Measurements from ENCODE around the gene RAB3IL1. TPM values are rescaled to one million over a fixed set of nuclear protein-coding genes. Genes with fewer than 3 reads are reported as not detected.

The RAB3IL1 gene
- total and polyA plus RNA-seq, 2 of the 13 experiments (the other 11 are each of a cell fraction or from before 2014, with no cell fraction given), result 1.2 to 2.0 TPM

DNA sequence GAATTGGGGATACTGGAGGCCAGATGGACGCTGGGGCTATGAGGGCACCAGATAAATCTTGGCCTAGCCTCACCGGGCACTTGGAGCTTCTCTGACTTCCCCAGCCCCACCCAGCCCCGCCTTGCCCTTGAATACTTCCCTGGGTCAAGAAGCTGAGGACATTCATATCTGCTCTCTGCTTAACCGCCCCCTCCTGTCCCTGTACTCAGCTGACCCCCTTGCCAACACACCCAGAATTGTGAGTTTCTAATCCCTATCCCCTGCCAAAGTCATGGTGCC lies 48.0 kb downstream of the RAB3IL1 start:
- no peak overlapping the region for H3K4me3 ChIP-seq (replicated peaks in 1 of 3; ENCODE audit: insufficient read depth in 1 of 3, low read depth in 2 of 3, low read length in 3 of 3)
- intact Hi-C loops (cut with micrococcal nuclease; ENCODE audit: unreplicated experiment) (no loop called here), in situ Hi-C loops (cut with HindIII; ENCODE audit: extremely low pct_ligation_motif_present, low pct_unique_long_range_greater_than_20kb) (no loop called here)
- H3K79me2 ChIP-seq (ENCODE audit: insufficient read depth, low read length), result no peaks in the 10 kb centered on the region
- no peaks in the 10 kb centered on the region for H3K9me3 ChIP-seq (ENCODE audit: low read length)
- H3K4me2 ChIP-seq (ENCODE audit: low read depth, low read length), result 0 out of 2 replicates have a peak overlapping the region, but pooled peaks have one; percentile 81
- ChIA-PET CTCF (ENCODE audit: low intra/inter-chr PET ratio, low total read pairs) (no interaction called here), POLR2A (no interaction called here)
- no peak overlapping the region for H2AFZ ChIP-seq (ENCODE audit: low read length)
- no peak overlapping the region for H3K9ac ChIP-seq (ENCODE audit: insufficient read depth, low read depth, low read length)
- TF ChIP-seq FOXK2 (IDR thresholded peaks at IDR 0.05) (no peak), ZNF839 (CRISPR knock-in tag; IDR thresholded peaks at IDR 0.05; ENCODE audit: borderline replicate concordance) (no peak), ZKSCAN1 (IDR thresholded peaks at IDR 0.05; ENCODE audit: low read length) (no peak), NAIF1 (CRISPR knock-in tag; IDR thresholded peaks at IDR 0.05; ENCODE audit: borderline replicate concordance) (no peak), AHR (CRISPR knock-in tag; IDR thresholded peaks at IDR 0.05) (no peak), CHCHD3 (CRISPR knock-in tag; IDR thresholded peaks at IDR 0.05) (no peak)
- TF ChIP-seq, protein P1, sequence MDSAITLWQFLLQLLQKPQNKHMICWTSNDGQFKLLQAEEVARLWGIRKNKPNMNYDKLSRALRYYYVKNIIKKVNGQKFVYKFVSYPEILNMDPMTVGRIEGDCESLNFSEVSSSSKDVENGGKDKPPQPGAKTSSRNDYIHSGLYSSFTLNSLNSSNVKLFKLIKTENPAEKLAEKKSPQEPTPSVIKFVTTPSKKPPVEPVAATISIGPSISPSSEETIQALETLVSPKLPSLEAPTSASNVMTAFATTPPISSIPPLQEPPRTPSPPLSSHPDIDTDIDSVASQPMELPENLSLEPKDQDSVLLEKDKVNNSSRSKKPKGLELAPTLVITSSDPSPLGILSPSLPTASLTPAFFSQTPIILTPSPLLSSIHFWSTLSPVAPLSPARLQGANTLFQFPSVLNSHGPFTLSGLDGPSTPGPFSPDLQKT (CRISPR knock-in tag; IDR thresholded peaks at IDR 0.05; ENCODE audit: borderline replicate concordance), result no peak
- TF ChIP-seq, protein P2, sequence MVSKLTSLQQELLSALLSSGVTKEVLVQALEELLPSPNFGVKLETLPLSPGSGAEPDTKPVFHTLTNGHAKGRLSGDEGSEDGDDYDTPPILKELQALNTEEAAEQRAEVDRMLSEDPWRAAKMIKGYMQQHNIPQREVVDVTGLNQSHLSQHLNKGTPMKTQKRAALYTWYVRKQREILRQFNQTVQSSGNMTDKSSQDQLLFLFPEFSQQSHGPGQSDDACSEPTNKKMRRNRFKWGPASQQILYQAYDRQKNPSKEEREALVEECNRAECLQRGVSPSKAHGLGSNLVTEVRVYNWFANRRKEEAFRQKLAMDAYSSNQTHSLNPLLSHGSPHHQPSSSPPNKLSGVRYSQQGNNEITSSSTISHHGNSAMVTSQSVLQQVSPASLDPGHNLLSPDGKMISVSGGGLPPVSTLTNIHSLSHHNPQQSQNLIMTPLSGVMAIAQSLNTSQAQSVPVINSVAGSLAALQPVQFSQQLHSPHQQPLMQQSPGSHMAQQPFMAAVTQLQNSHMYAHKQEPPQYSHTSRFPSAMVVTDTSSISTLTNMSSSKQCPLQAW (CRISPR knock-in tag; IDR thresholded peaks at IDR 0.05), result no peak
- TF ChIP-seq, protein P3, sequence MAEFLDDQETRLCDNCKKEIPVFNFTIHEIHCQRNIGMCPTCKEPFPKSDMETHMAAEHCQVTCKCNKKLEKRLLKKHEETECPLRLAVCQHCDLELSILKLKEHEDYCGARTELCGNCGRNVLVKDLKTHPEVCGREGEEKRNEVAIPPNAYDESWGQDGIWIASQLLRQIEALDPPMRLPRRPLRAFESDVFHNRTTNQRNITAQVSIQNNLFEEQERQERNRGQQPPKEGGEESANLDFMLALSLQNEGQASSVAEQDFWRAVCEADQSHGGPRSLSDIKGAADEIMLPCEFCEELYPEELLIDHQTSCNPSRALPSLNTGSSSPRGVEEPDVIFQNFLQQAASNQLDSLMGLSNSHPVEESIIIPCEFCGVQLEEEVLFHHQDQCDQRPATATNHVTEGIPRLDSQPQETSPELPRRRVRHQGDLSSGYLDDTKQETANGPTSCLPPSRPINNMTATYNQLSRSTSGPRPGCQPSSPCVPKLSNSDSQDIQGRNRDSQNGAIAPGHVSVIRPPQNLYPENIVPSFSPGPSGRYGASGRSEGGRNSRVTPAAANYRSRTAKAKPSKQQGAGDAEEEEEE (CRISPR knock-in tag; IDR thresholded peaks at IDR 0.05; ENCODE audit: borderline replicate concordance), result no peak
- TF ChIP-seq, protein P4, sequence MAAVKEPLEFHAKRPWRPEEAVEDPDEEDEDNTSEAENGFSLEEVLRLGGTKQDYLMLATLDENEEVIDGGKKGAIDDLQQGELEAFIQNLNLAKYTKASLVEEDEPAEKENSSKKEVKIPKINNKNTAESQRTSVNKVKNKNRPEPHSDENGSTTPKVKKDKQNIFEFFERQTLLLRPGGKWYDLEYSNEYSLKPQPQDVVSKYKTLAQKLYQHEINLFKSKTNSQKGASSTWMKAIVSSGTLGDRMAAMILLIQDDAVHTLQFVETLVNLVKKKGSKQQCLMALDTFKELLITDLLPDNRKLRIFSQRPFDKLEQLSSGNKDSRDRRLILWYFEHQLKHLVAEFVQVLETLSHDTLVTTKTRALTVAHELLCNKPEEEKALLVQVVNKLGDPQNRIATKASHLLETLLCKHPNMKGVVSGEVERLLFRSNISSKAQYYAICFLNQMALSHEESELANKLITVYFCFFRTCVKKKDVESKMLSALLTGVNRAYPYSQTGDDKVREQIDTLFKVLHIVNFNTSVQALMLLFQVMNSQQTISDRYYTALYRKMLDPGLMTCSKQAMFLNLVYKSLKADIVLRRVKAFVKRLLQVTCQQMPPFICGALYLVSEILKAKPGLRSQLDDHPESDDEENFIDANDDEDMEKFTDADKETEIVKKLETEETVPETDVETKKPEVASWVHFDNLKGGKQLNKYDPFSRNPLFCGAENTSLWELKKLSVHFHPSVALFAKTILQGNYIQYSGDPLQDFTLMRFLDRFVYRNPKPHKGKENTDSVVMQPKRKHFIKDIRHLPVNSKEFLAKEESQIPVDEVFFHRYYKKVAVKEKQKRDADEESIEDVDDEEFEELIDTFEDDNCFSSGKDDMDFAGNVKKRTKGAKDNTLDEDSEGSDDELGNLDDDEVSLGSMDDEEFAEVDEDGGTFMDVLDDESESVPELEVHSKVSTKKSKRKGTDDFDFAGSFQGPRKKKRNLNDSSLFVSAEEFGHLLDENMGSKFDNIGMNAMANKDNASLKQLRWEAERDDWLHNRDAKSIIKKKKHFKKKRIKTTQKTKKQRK (IDR thresholded peaks at IDR 0.05; ENCODE audit: low read length), result no peak
- TF ChIP-seq, protein P5, sequence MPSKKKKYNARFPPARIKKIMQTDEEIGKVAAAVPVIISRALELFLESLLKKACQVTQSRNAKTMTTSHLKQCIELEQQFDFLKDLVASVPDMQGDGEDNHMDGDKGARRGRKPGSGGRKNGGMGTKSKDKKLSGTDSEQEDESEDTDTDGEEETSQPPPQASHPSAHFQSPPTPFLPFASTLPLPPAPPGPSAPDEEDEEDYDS (CRISPR knock-in tag; IDR thresholded peaks at IDR 0.05), result no peak
- H3K27ac ChIP-seq (ENCODE audit: extremely low read length, insufficient read depth, low read length), result no peak overlapping the region
- peaks cover 0 to 6% of the 10 kb centered on the region in 2 experiments; a peak in 1 of 5 replicates for H3K27me3 ChIP-seq (ENCODE audit: control insufficient read depth in 1 of 2, insufficient read depth in 2 of 2, low read length in 2 of 2)
- no TSS peak for BruUV-seq (replicated peaks)
- FAIRE-seq (no peak), DNase-seq (ENCODE audit: low spot score) (no peak), ATAC-seq (no peak)
- H3K36me3 ChIP-seq (replicated peaks in 1 of 2; ENCODE audit: control insufficient read depth in 1 of 2, insufficient read depth in 2 of 2, low read length in 2 of 2), result peaks cover 0 to 9% of the 10 kb centered on the region in 2 experiments; a peak in 2 of 5 replicates
- 100% methylated on average over 1 of the region's 4 CpGs for WGBS (ENCODE audit: low lambda C conversion rate)
- H4K20me1 ChIP-seq (ENCODE audit: insufficient read depth, low read length), result no peaks in the 10 kb centered on the region
- peaks cover 26% of the 10 kb centered on the region for H3K4me1 ChIP-seq (ENCODE audit: insufficient read depth, low read length)
